ENCODE results near the gene AIPL1.

Gene AIPL1

GRCh38 chr17:6430769-6431168, 4.2 kb downstream of the AIPL1 start:
- Histone ChIP-seq H3K9me3 (ENCODE audit: control insufficient read depth in 1 of 2, low read length in 2 of 2) (peaks cover 6 to 7% of the 10 kb centered on the region in 2 donors), H3K4me1 (ENCODE audit: control insufficient read depth in 1 of 2, insufficient read depth in 2 of 2, low read length in 2 of 2) (peaks cover 0 to 4% of the 10 kb centered on the region in 2 donors), H3K36me3 (ENCODE audit: control insufficient read depth in 1 of 2, insufficient read depth in 2 of 2, low read length in 2 of 2) (no peaks in the 10 kb centered on the region), H3K9ac (ENCODE audit: low read depth in 1 of 2, low read length in 2 of 2) (no peak overlapping the region), H3K27me3 (ENCODE audit: control insufficient read depth in 1 of 2, insufficient read depth in 2 of 2, low read length in 2 of 2) (no peaks in the 10 kb centered on the region), H3K4me3 (ENCODE audit: low read depth in 1 of 2, low read length in 2 of 2) (no peak overlapping the region), H3K27ac (ENCODE audit: low read depth, low read length) (no peak overlapping the region)

GRCh38 chr17:6429266-6429665, 5.7 kb downstream of the AIPL1 start:
- Histone ChIP-seq H3K27ac (ENCODE audit: low read depth, low read length) (no peak overlapping the region), H3K9ac (ENCODE audit: low read depth in 1 of 2, low read length in 2 of 2) (no peak overlapping the region), H3K4me3 (ENCODE audit: low read depth in 1 of 2, low read length in 2 of 2) (no peak overlapping the region), H3K36me3 (ENCODE audit: control insufficient read depth in 1 of 2, insufficient read depth in 2 of 2, low read length in 2 of 2) (no peaks in the 10 kb centered on the region), H3K9me3 (ENCODE audit: control insufficient read depth in 1 of 2, low read length in 2 of 2) (peaks cover 6 to 7% of the 10 kb centered on the region in 2 donors), H3K27me3 (ENCODE audit: control insufficient read depth in 1 of 2, insufficient read depth in 2 of 2, low read length in 2 of 2) (peaks cover 0 to 2% of the 10 kb centered on the region in 2 donors), H3K4me1 (ENCODE audit: control insufficient read depth in 1 of 2, insufficient read depth in 2 of 2, low read length in 2 of 2) (peaks cover 0 to 4% of the 10 kb centered on the region in 2 donors)

GRCh38 chr17:6428207-6428965, 6.5 kb downstream of the AIPL1 start:
- H3K9me3 ChIP-seq (ENCODE audit: control insufficient read depth in 1 of 2, low read length in 2 of 2), result peaks cover 6 to 7% of the 10 kb centered on the region in 2 donors
- H3K27me3 ChIP-seq (ENCODE audit: control insufficient read depth in 1 of 2, insufficient read depth in 2 of 2, low read length in 2 of 2), result peaks cover 0 to 2% of the 10 kb centered on the region in 2 donors
- H3K36me3 ChIP-seq (ENCODE audit: control insufficient read depth in 1 of 2, insufficient read depth in 2 of 2, low read length in 2 of 2), result no peaks in the 10 kb centered on the region
- H3K27ac ChIP-seq (ENCODE audit: low read depth, low read length), result no peak overlapping the region
- H3K4me1 ChIP-seq (ENCODE audit: control insufficient read depth in 1 of 2, insufficient read depth in 2 of 2, low read length in 2 of 2), result peaks cover 0 to 4% of the 10 kb centered on the region in 2 donors
- H3K4me3 ChIP-seq (ENCODE audit: low read depth in 1 of 2, low read length in 2 of 2), result no peak overlapping the region
- no peak overlapping the region for H3K9ac ChIP-seq (ENCODE audit: low read depth in 1 of 2, low read length in 2 of 2)

GRCh38 chr17:6427279-6427781, 7.6 kb downstream of the AIPL1 start:
- no peak overlapping the region for H3K9ac ChIP-seq (ENCODE audit: low read depth in 1 of 2, low read length in 2 of 2)
- no peak overlapping the region for H3K27ac ChIP-seq (ENCODE audit: low read depth, low read length)
- no peaks in the 10 kb centered on the region for H3K36me3 ChIP-seq (ENCODE audit: control insufficient read depth in 1 of 2, insufficient read depth in 2 of 2, low read length in 2 of 2)
- peaks cover 0 to 4% of the 10 kb centered on the region in 2 donors for H3K4me1 ChIP-seq (ENCODE audit: control insufficient read depth in 1 of 2, insufficient read depth in 2 of 2, low read length in 2 of 2)
- peaks cover 6 to 7% of the 10 kb centered on the region in 2 donors for H3K9me3 ChIP-seq (ENCODE audit: control insufficient read depth in 1 of 2, low read length in 2 of 2)
- H3K4me3 ChIP-seq (ENCODE audit: low read depth in 1 of 2, low read length in 2 of 2), result no peak overlapping the region
- peaks cover 1 to 2% of the 10 kb centered on the region in 2 donors for H3K27me3 ChIP-seq (ENCODE audit: control insufficient read depth in 1 of 2, insufficient read depth in 2 of 2, low read length in 2 of 2)

- Histone ChIP-seq H3K9me3 (ENCODE audit: control insufficient read depth in 1 of 2, low read length in 2 of 2) (peaks cover 6 to 7% of the 10 kb centered on the region in 2 donors), H3K27me3 (ENCODE audit: control insufficient read depth in 1 of 2, insufficient read depth in 2 of 2, low read length in 2 of 2) (peaks cover 2 to 3% of the 10 kb centered on the region in 2 donors), H3K4me3 (ENCODE audit: low read depth in 1 of 2, low read length in 2 of 2) (no peak overlapping the region), H3K27ac (ENCODE audit: low read depth, low read length) (no peak overlapping the region), H3K36me3 (ENCODE audit: control insufficient read depth in 1 of 2, insufficient read depth in 2 of 2, low read length in 2 of 2) (no peaks in the 10 kb centered on the region), H3K9ac (ENCODE audit: low read depth in 1 of 2, low read length in 2 of 2) (no peak overlapping the region), H3K4me1 (ENCODE audit: control insufficient read depth in 1 of 2, insufficient read depth in 2 of 2, low read length in 2 of 2) (peaks cover 0 to 4% of the 10 kb centered on the region in 2 donors)
These were observed 8.4 kb downstream of the AIPL1 start for GRCh38 chr17:6426356-6427101.

GRCh38 chr17:6425407-6425806, 9.5 kb downstream of the AIPL1 start:
- Histone ChIP-seq H3K36me3 (ENCODE audit: control insufficient read depth in 1 of 2, insufficient read depth in 2 of 2, low read length in 2 of 2) (no peaks in the 10 kb centered on the region), H3K27ac (ENCODE audit: low read depth, low read length) (no peak overlapping the region), H3K4me3 (ENCODE audit: low read depth in 1 of 2, low read length in 2 of 2) (no peak overlapping the region), H3K9ac (ENCODE audit: low read depth in 1 of 2, low read length in 2 of 2) (no peak overlapping the region), H3K9me3 (ENCODE audit: control insufficient read depth in 1 of 2, low read length in 2 of 2) (peaks cover under 1% of the 10 kb centered on the region in 2 donors), H3K4me1 (ENCODE audit: control insufficient read depth in 1 of 2, insufficient read depth in 2 of 2, low read length in 2 of 2) (peaks cover 0 to 4% of the 10 kb centered on the region in 2 donors), H3K27me3 (ENCODE audit: control insufficient read depth in 1 of 2, insufficient read depth in 2 of 2, low read length in 2 of 2) (peaks cover 3 to 8% of the 10 kb centered on the region in 2 donors)

GRCh38 chr17:6423931-6424330, 11.0 kb downstream of the AIPL1 start:
- Histone ChIP-seq H3K4me1 (ENCODE audit: control insufficient read depth in 1 of 2, insufficient read depth in 2 of 2, low read length in 2 of 2) (peaks cover 0 to 4% of the 10 kb centered on the region in 2 donors), H3K9ac (ENCODE audit: low read depth in 1 of 2, low read length in 2 of 2) (no peak overlapping the region), H3K36me3 (ENCODE audit: control insufficient read depth in 1 of 2, insufficient read depth in 2 of 2, low read length in 2 of 2) (no peaks in the 10 kb centered on the region), H3K27ac (ENCODE audit: low read depth, low read length) (no peak overlapping the region), H3K27me3 (ENCODE audit: control insufficient read depth in 1 of 2, insufficient read depth in 2 of 2, low read length in 2 of 2) (peaks cover 3 to 13% of the 10 kb centered on the region in 2 donors), H3K4me3 (ENCODE audit: low read depth in 1 of 2, low read length in 2 of 2) (no peak overlapping the region), H3K9me3 (ENCODE audit: control insufficient read depth in 1 of 2, low read length in 2 of 2) (no peaks in the 10 kb centered on the region)

- Histone ChIP-seq H3K9ac (ENCODE audit: low read depth in 1 of 2, low read length in 2 of 2) (no peak overlapping the region), H3K27me3 (ENCODE audit: control insufficient read depth in 1 of 2, insufficient read depth in 2 of 2, low read length in 2 of 2) (peaks cover 3 to 13% of the 10 kb centered on the region in 2 donors), H3K9me3 (ENCODE audit: control insufficient read depth in 1 of 2, low read length in 2 of 2) (no peaks in the 10 kb centered on the region), H3K4me3 (ENCODE audit: low read depth in 1 of 2, low read length in 2 of 2) (no peak overlapping the region), H3K36me3 (ENCODE audit: control insufficient read depth in 1 of 2, insufficient read depth in 2 of 2, low read length in 2 of 2) (no peaks in the 10 kb centered on the region), H3K27ac (ENCODE audit: low read depth, low read length) (no peak overlapping the region), H3K4me1 (ENCODE audit: control insufficient read depth in 1 of 2, insufficient read depth in 2 of 2, low read length in 2 of 2) (peaks cover 0 to 4% of the 10 kb centered on the region in 2 donors)
These were observed 12.2 kb downstream of the AIPL1 start for GRCh38 chr17:6422654-6423241.

- Histone ChIP-seq H3K4me3 (ENCODE audit: low read depth in 1 of 2, low read length in 2 of 2) (no peak overlapping the region), H3K27ac (ENCODE audit: low read depth, low read length) (no peak overlapping the region), H3K9me3 (ENCODE audit: control insufficient read depth in 1 of 2, low read length in 2 of 2) (no peaks in the 10 kb centered on the region), H3K36me3 (ENCODE audit: control insufficient read depth in 1 of 2, insufficient read depth in 2 of 2, low read length in 2 of 2) (no peaks in the 10 kb centered on the region), H3K4me1 (ENCODE audit: control insufficient read depth in 1 of 2, insufficient read depth in 2 of 2, low read length in 2 of 2) (no peaks in the 10 kb centered on the region), H3K27me3 (ENCODE audit: control insufficient read depth in 1 of 2, insufficient read depth in 2 of 2, low read length in 2 of 2) (peaks cover 3 to 13% of the 10 kb centered on the region in 2 donors), H3K9ac (ENCODE audit: low read depth in 1 of 2, low read length in 2 of 2) (no peak overlapping the region)
These were observed 13.0 kb downstream of the AIPL1 start for GRCh38 chr17:6421700-6422604.
